Neural crest cell (in vitro differentiated cells): ENCODE results near the gene TBX4. TPM values are rescaled to one million over a fixed set of nuclear protein-coding genes. Genes with fewer than 3 reads are reported as not detected.
A peak's percentile ranks its signal among the peaks of the same experiment; 100 is the strongest.

Source experiments
- DNase-seq: peaks from one replicate; pipeline ENCODE4 v3.0.0; 2021; ENCODE audit warnings: low read depth, mixed read lengths, low spot score
- H3K27ac Mint-ChIP-seq: one replicate; pipeline ENCODE4 v1.8.0; 2021; ENCODE audit warnings: mild to moderate bottlenecking, mixed read lengths; ENCODE audit not compliant: unreplicated experiment
- H3K27me3 Mint-ChIP-seq: 2 replicates; pipeline ENCODE4 v1.8.0; 2021; ENCODE audit warnings: low read depth, mild to moderate bottlenecking, mixed read lengths
- H3K36me3 Mint-ChIP-seq: 2 replicates; pipeline ENCODE4 v1.8.0; 2021; ENCODE audit warnings: low read depth, mild to moderate bottlenecking, mixed read lengths
- H3K4me1 Mint-ChIP-seq: 2 replicates; pipeline ENCODE4 v1.8.0; 2021; ENCODE audit warnings: mixed read lengths
- H3K4me3 Mint-ChIP-seq: one replicate; pipeline ENCODE4 v1.8.0; 2021; ENCODE audit warnings: mild to moderate bottlenecking, mixed read lengths
- H3K9me3 Mint-ChIP-seq: 2 replicates; pipeline ENCODE4 v1.8.0; 2021; ENCODE audit warnings: mixed read lengths
- total RNA-seq: library from RNA; stranded (reverse); gene quantifications from 2 replicates; pipeline ENCODE4 v1.2.1, GENCODE V29; 2021
- TF ChIP-seq, protein P1 (sequence below): fragments of 200-600 bp; sonication (generic); conservative IDR thresholded peaks from 2 replicates; pipeline ENCODE4 v1.5.0; 2021; ENCODE audit warnings: antibody characterized with exemption, mild to moderate bottlenecking

TBX4 gene
- total RNA-seq, 1 donor from 2014 or later, result not detected

DNA sequence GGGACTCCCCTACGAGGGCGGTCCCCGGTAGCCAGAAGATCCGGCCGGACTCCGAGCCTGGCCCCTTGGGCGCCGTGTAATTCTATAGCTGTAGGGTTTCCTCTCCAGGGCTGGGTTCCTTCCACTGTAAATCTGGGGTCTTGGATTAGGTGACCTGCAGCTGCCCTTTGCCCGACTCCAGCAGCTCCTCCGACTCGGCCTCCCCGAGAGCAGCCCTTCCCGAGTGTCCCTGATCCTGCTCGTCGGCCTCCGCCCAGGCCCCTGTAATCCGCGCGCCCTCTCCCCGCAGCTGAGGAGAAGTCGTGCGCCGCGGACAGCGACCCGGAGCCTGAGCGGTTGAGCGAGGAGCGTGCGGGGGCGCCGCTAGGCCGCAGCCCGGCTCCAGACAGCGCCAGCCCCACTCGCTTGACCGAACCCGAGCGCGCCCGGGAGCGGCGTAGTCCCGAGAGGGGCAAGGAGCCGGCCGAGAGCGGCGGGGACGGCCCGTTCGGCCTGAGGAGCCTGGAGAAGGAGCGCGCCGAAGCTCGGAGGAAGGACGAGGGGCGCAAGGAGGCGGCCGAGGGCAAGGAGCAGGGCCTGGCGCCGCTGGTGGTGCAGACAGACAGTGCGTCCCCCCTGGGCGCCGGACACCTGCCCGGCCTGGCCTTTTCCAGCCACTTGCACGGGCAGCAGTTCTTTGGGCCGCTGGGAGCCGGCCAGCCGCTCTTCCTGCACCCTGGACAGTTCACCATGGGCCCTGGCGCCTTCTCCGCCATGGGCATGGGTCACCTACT is 47.1 kb upstream of the TBX4 start:
- peaks cover 19% of the 10 kb centered on the region for H3K36me3 Mint-ChIP-seq
- H3K9me3 Mint-ChIP-seq, result no peaks in the 10 kb centered on the region
- H3K27me3 Mint-ChIP-seq, result peaks cover 91% of the 10 kb centered on the region
- no peak overlapping the region for H3K4me3 Mint-ChIP-seq
- TF ChIP-seq, protein P1, sequence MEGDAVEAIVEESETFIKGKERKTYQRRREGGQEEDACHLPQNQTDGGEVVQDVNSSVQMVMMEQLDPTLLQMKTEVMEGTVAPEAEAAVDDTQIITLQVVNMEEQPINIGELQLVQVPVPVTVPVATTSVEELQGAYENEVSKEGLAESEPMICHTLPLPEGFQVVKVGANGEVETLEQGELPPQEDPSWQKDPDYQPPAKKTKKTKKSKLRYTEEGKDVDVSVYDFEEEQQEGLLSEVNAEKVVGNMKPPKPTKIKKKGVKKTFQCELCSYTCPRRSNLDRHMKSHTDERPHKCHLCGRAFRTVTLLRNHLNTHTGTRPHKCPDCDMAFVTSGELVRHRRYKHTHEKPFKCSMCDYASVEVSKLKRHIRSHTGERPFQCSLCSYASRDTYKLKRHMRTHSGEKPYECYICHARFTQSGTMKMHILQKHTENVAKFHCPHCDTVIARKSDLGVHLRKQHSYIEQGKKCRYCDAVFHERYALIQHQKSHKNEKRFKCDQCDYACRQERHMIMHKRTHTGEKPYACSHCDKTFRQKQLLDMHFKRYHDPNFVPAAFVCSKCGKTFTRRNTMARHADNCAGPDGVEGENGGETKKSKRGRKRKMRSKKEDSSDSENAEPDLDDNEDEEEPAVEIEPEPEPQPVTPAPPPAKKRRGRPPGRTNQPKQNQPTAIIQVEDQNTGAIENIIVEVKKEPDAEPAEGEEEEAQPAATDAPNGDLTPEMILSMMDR, result no peak
- no peak for DNase-seq
- H3K4me1 Mint-ChIP-seq, result peaks cover 31% of the 10 kb centered on the region
- no peak overlapping the region for H3K27ac Mint-ChIP-seq

DNA sequence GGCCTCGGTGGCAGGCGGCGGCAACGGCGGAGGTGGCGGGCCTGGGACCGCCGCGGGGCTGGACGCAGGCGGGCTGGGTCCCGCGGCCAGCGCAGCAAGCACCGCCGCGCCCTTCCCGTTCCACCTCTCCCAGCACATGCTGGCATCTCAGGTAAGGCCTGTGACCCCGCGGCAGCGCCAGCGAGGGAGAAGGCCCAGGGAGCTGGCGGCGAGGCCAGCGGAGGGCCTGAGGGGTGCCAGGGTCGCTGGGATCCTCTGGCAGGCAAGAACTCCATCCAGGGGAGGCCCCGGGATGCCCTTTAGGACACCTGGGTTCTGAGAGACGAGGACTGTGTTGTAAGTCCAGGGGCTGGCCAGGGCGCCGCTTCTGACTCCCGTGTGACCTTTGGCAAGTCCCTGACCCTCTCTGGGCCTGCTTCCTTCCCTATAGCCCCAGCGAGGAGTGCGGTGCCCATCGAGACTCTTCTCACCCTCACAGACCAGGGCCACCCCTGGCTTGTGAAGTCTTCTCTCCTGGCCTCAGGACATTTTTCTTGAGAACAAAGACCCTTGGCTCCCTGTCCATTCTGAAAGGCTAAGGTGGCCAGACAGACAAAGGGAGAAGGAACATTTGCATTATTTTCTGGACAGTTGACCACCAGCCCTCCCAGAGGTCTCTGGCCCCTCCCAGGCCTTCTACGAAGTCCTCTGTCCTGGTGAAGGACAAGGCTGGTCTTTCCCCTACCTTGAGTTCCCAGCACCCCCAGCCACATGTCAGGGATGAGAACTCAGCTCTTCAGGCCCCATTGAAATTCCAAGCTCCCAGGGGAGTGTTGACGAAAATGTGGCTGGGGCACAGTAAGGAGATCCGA is 46.3 kb upstream of the TBX4 start:
- Mint-ChIP-seq H3K27ac (no peak overlapping the region), H3K27me3 (peaks cover 93% of the 10 kb centered on the region), H3K36me3 (peaks cover 19% of the 10 kb centered on the region), H3K4me3 (peak overlapping the region; percentile 72), H3K9me3 (no peaks in the 10 kb centered on the region), H3K4me1 (peaks cover 38% of the 10 kb centered on the region)
- TF ChIP-seq, protein P1, result no peak
- no peak for DNase-seq

- TF ChIP-seq, protein P1, result no peak
- H3K4me1 Mint-ChIP-seq, result peaks cover 32% of the 10 kb centered on the region
- H3K27ac Mint-ChIP-seq, result no peak overlapping the region
- peak overlapping the region; percentile 72 for H3K4me3 Mint-ChIP-seq
- no peak for DNase-seq
- H3K9me3 Mint-ChIP-seq, result no peaks in the 10 kb centered on the region
- peaks cover 16% of the 10 kb centered on the region for H3K36me3 Mint-ChIP-seq
- H3K27me3 Mint-ChIP-seq, result peaks cover 90% of the 10 kb centered on the region
These were observed 45.7 kb upstream of the TBX4 start for GRCh38 chr17:61406537-61406845.

DNA sequence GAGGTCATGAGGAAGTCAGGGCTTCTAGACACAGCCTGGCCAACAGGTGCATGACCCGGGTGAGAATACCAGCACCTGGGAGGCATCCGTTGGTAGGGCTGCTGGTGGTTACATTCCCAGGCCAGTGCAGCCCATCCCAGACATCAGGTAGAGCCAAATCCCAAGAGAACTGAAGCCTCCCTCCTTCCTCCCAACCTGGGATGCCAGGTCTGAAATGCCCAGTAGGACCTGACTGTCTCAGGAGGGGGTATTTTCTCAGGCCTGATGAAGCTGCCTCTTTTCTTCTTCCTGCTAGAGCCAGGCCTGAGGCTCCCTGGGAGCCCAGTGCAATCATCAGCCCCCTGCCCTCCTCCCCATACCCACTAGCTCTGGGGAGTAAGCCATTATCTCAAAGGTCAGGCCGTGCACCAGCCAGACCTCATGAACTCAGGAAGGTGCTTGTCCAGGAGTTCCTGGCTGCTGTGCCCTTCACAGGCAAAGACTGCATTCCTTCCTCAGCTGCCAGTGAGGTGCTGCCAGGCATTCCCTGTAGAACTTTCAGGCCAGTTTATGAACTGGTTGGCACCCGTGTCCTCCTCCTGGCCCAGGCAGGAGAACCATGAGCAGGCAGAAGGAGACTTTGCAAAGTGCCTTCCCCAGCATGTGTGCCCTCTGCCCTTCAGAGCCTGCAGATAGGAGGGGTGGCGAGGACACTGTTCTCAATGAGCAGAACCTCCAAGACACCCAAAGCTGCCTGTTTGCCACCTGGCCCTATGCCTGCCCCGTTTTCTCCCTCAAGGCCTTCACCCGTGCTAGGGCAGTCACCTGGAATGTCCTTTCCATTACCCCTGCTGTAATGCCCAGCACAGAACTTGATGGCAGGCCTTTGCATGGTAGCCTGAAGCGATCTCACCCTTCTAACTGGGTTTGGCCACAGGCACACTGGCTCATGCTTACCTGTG is 45.0 kb upstream of the TBX4 start:
- no peak for DNase-seq
- peaks cover 29% of the 10 kb centered on the region for H3K4me1 Mint-ChIP-seq
- H3K4me3 Mint-ChIP-seq, result peak overlapping the region; percentile 56
- H3K27me3 Mint-ChIP-seq, result peaks cover 84% of the 10 kb centered on the region
- H3K36me3 Mint-ChIP-seq, result peaks cover 14% of the 10 kb centered on the region
- TF ChIP-seq, protein P1, result no peak
- H3K27ac Mint-ChIP-seq, result no peak overlapping the region
- no peaks in the 10 kb centered on the region for H3K9me3 Mint-ChIP-seq
